Dedifferentiated amniotic fluid mesenchymal stem cell (primary cell): ENCODE results near the gene PTGDS.
A peak's percentile ranks its signal among the peaks of the same experiment; 100 is the strongest.

Experiments
- DNase-seq: peaks from one replicate; pipeline ENCODE4 v3.0.0-alpha.2; 2016; ENCODE audit errors: extremely low spot score

The PTGDS gene

GRCh38 chr9:136945333-136946227 is 31.7 kb upstream of the PTGDS start:
- no peak for DNase-seq

DNA sequence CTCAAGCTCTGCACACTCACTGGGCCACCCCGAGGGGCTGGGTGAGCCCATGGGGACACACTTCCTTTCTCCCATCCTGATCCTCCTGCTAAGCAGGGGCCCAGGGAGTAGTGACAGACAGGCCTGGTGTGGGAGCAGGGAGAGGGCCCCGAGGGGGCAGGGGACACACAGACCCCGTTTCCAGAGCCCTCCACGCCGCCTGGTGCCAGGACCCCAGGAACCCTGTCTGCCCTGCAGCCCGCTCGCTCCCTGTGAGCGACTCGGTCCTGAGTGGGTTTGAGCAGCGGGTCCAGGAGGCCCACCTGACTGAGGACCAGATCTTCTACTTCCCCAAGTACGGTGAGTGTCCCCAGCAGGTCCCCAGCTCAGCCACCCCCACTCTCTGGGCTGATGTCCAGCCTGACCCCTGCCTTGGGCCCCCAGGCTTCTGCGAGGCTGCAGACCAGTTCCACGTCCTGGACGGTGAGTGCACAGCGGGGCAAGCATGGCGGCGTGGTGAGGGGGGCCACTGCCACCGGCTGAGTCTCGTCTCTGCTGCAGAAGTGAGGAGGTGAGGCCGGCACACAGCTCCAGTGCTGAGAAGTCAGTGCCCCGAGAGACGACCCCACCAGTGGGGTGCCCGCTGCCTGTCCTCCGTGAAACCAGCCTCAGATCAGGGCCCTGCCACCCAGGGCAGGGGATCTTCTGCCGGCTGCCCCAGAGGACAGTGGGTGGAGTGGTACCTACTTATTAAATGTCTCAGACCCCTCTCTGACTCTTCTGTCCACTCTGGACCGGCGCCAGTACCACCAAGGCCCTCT is 30.9 kb upstream of the PTGDS start:
- DNase-seq: no peak

GRCh38 chr9:136947028-136947891 is 30.0 kb upstream of the PTGDS start:
- no peak for DNase-seq

DNA sequence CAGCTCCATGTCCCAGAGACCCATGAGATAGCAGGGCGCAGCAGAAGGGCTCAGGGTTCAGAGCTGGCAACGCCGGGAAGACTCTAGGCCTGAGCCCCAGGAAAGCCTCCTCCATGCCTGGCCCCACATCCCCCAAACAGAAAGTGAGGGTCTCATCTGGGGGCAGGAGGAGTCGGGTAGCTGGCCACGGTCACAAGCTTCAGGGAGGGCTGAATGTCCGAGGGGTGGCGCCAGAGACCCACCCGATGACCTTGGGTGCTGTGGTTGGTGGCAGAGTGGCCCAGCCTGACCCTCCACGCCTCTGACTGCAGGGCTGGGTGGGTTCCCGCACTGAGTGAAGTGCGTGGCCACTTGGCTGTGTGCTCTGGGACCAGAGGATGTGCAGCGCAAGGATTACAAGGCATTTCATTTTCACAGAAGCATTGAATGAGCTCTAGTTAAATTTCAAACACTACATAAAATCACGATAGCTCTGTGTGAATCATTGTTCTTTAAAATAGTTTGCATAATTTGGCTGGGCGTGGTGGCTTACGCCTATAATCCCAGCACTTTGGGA is 29.3 kb upstream of the PTGDS start:
- DNase-seq: no peak

- no peak for DNase-seq
Observed at GRCh38 chr9:136949239-136949816, 28.0 kb upstream of the PTGDS start.

- peak; percentile 56 for DNase-seq
Observed at GRCh38 chr9:136949817-136950655, 27.3 kb upstream of the PTGDS start.

GRCh38 chr9:136950656-136951276 is 26.5 kb upstream of the PTGDS start:
- no peak for DNase-seq

GRCh38 chr9:136951541-136952320 is 25.6 kb upstream of the PTGDS start, which contains the start of gene LCN12:
TSS of gene LCN12 (plus strand) at chr9:136952273. CDS start at chr9:136952328, 55 bp downstream.
- no peak for DNase-seq

DNA sequence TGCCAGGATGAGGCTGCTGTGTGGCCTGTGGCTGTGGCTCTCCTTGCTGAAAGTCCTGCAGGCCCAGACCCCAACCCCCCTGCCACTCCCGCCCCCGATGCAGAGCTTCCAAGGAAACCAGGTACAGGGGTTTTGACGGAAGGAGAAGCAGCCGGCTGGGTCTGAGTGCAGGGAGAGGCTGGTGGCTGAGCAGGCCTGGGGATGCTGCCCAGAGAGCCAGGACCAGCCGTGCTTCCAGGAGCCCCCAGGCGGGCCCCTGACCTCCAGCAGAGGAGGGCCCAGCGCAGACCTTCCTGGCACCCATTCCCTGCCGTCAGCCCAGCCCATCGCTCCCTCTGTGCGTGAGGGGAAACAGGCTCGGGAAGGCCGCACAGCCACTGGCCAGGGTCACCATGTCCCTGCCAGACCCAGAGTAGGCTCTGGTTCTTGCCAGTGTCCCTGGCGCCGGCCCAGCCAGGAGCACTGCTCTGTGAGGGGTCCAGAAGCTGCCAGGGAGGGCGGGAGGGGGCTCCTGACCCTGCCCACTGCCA is 24.9 kb upstream of the PTGDS start:
- DNase-seq: no peak

- DNase-seq: no peak
Observed at GRCh38 chr9:136952876-136953770, 24.2 kb upstream of the PTGDS start.

DNA sequence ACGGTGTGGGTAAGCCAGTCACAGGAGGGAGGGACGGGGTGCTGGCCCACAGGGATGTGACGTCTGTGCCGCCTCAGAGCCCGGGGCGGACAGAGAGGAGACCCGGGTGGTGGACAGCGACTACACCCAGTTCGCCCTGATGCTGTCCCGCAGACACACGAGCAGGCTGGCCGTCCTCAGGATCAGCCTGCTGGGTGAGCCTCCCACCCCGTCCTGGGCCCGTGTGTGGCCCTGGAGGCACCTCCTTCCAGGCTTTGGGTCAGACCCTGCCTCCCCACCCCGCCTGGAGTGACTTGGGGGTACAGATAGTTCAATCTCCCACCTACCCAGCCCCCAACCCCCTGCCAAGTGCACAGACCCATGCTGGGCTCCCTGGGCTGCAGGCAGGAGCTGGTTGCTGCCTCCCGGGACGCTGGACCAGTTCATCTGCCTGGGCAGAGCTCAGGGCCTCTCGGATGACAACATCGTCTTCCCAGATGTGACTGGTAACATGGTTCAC is 23.5 kb upstream of the PTGDS start:
- DNase-seq: no peak

GRCh38 chr9:136954270-136955083 is 22.8 kb upstream of the PTGDS start:
- DNase-seq: no peak

GRCh38 chr9:136955202-136955942 is 21.9 kb upstream of the PTGDS start:
- DNase-seq: no peak

GRCh38 chr9:136955943-136956335 is 21.4 kb upstream of the PTGDS start:
- DNase-seq: no peak

DNA sequence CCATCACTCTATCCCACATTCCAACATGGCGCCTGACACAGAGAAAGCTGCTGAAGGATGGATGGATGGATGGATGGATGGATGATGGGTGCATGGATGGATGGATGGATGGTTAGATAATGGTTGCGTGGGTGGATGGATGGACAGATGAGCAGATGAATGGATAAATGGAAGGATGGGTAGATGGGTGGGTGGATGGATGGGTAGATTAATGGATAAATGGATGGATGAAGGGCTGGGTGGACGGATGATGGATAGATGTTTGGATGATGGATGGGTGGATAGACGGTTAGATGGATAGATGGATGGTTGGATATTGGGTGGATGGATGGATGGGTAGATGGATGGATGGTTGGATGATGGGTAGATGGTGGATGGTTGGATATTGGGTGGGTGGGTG is 20.7 kb upstream of the PTGDS start:
- no peak for DNase-seq

DNA sequence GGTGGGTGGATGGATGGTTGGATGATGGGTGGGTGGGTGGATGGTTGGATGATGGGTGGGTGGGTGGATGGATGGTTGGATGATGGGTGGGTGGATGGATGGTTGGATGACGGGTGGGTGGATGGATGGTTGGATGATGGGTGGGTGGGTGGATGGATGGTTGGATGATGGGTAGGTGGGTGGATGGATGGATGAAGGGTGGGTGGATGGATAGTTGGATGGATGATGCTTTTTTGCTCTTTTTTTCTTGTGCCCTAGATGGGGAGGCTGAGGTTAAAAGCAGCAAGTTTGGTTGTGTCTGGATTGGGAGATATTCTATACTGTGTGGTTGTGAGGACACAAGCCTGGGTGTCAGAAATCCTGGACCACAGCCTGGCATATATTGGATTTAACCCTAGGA is 19.8 kb upstream of the PTGDS start:
- no peak for DNase-seq
